ENCODE measurements around the gene YES1.

The YES1 gene

DNA sequence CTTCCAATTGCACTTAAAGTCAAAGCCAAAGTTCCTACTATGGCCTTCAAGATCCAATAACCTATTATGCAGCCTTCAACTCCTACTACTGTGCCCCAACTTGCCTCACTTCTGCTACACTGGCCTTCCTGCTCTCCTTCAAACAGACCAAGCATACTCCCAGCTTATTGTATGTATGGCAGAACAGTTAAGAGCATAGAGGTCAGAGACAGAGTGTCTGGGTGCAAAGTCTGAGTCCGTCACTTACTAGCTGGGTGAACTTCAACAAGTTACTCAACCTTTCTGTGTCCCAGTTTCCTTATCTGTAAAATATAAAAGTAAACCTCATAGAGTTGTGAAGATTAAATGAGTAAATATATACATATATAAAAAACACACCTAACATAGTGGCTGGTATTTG, 37.2 kb downstream of the YES1 start:
- H3K9ac ChIP-seq (ENCODE audit: low read depth, low read length, poor library complexity) = no peak overlapping the region
- peaks cover 2 to 5% of the 10 kb centered on the region in 2 donors for H3K4me1 ChIP-seq (ENCODE audit: control insufficient read depth in 2 of 2, insufficient read depth in 1 of 2, low read depth in 1 of 2, low read length in 2 of 2)
- H2BK12ac ChIP-seq (ENCODE audit: low read length) = no peak overlapping the region
- no peak overlapping the region for H3K23ac ChIP-seq (ENCODE audit: low read depth, low read length, poor library complexity)
- H3K27me3 ChIP-seq (ENCODE audit: control insufficient read depth in 3 of 3, insufficient read depth in 3 of 3, low read depth in 1 of 3, low read length in 3 of 3) = no peaks in the 10 kb centered on the region
- H2BK120ac ChIP-seq (ENCODE audit: low read depth, low read length) = no peak overlapping the region
- no peak overlapping the region for H3K27ac ChIP-seq (replicated peaks; ENCODE audit: low read length)
- H3K9me3 ChIP-seq (replicated peaks in 1 of 2; ENCODE audit: control insufficient read depth in 2 of 2, insufficient read depth in 1 of 2, low read depth in 1 of 2, low read length in 2 of 2) = no peaks in the 10 kb centered on the region
- H4K8ac ChIP-seq (ENCODE audit: low read depth, low read length) = no peak overlapping the region
- no peak overlapping the region for H3K4me2 ChIP-seq (ENCODE audit: insufficient read depth, low read length, poor library complexity, severe bottlenecking)
- H2AFZ ChIP-seq (ENCODE audit: low read length) = no peak overlapping the region
- WGBS, 2 donors (ENCODE audit: extremely low coverage in 2 of 2, insufficient read length in 2 of 2, insufficient replicate concordance in 1 of 2) = no CpG with 5 or more reads among the region's 1 CpG
- H3K4me3 ChIP-seq (ENCODE audit: low read length in 2 of 2) = no peak overlapping the region
- H3K4ac ChIP-seq (ENCODE audit: low read length) = no peak overlapping the region
- no peak overlapping the region for H3K18ac ChIP-seq (ENCODE audit: low read length)
- H3K14ac ChIP-seq (ENCODE audit: low read length) = no peak overlapping the region
- peaks cover 0 to 16% of the 10 kb centered on the region in 2 donors for H3K36me3 ChIP-seq (replicated peaks in 1 of 2; ENCODE audit: control insufficient read depth in 2 of 2, insufficient read depth in 2 of 2, low read length in 2 of 2)
- H2AK5ac ChIP-seq (ENCODE audit: low read depth, low read length) = no peak overlapping the region
- H2BK5ac ChIP-seq (ENCODE audit: low read length) = no peak overlapping the region
- no peaks in the 10 kb centered on the region for H3K79me1 ChIP-seq (ENCODE audit: low read depth, low read length)
- no peak overlapping the region for H4K91ac ChIP-seq (ENCODE audit: low read depth, low read length, poor library complexity)
- no peak overlapping the region for H2BK15ac ChIP-seq (ENCODE audit: low read length)
- no peak for DNase-seq (ENCODE audit: low spot score)

GRCh38 chr18:773980-774624, 37.9 kb downstream of the YES1 start:
- H3K14ac ChIP-seq (ENCODE audit: low read length) = no peak overlapping the region
- WGBS, 2 donors (ENCODE audit: extremely low coverage in 2 of 2, insufficient read length in 2 of 2, insufficient replicate concordance in 1 of 2) = no CpG with 5 or more reads among the region's 14 CpGs
- DNase-seq (ENCODE audit: low spot score) = no peak
- H4K8ac ChIP-seq (ENCODE audit: low read depth, low read length) = no peak overlapping the region
- no peak overlapping the region for H2AFZ ChIP-seq (ENCODE audit: low read length)
- no peak overlapping the region for H3K18ac ChIP-seq (ENCODE audit: low read length)
- H2BK12ac ChIP-seq (ENCODE audit: low read length) = no peak overlapping the region
- H2BK120ac ChIP-seq (ENCODE audit: low read depth, low read length) = no peak overlapping the region
- H3K4me2 ChIP-seq (ENCODE audit: insufficient read depth, low read length, poor library complexity, severe bottlenecking) = no peak overlapping the region
- no peaks in the 10 kb centered on the region for H3K9me3 ChIP-seq (replicated peaks in 1 of 2; ENCODE audit: control insufficient read depth in 2 of 2, insufficient read depth in 1 of 2, low read depth in 1 of 2, low read length in 2 of 2)
- no peak overlapping the region for H3K23ac ChIP-seq (ENCODE audit: low read depth, low read length, poor library complexity)
- H3K4me3 ChIP-seq (ENCODE audit: low read length in 2 of 2) = no peak overlapping the region
- no peak overlapping the region for H3K27ac ChIP-seq (replicated peaks; ENCODE audit: low read length)
- no peak overlapping the region for H3K9ac ChIP-seq (ENCODE audit: low read depth, low read length, poor library complexity)
- peaks cover 0 to 16% of the 10 kb centered on the region in 2 donors for H3K36me3 ChIP-seq (replicated peaks in 1 of 2; ENCODE audit: control insufficient read depth in 2 of 2, insufficient read depth in 2 of 2, low read length in 2 of 2)
- no peak overlapping the region for H3K4ac ChIP-seq (ENCODE audit: low read length)
- H3K4me1 ChIP-seq (ENCODE audit: control insufficient read depth in 2 of 2, insufficient read depth in 1 of 2, low read depth in 1 of 2, low read length in 2 of 2) = peaks cover 2 to 5% of the 10 kb centered on the region in 2 donors
- H2BK5ac ChIP-seq (ENCODE audit: low read length) = no peak overlapping the region
- no peaks in the 10 kb centered on the region for H3K27me3 ChIP-seq (ENCODE audit: control insufficient read depth in 3 of 3, insufficient read depth in 3 of 3, low read depth in 1 of 3, low read length in 3 of 3)
- no peak overlapping the region for H2AK5ac ChIP-seq (ENCODE audit: low read depth, low read length)
- H2BK15ac ChIP-seq (ENCODE audit: low read length) = no peak overlapping the region
- H3K79me1 ChIP-seq (ENCODE audit: low read depth, low read length) = no peaks in the 10 kb centered on the region
- H4K91ac ChIP-seq (ENCODE audit: low read depth, low read length, poor library complexity) = no peak overlapping the region

DNA sequence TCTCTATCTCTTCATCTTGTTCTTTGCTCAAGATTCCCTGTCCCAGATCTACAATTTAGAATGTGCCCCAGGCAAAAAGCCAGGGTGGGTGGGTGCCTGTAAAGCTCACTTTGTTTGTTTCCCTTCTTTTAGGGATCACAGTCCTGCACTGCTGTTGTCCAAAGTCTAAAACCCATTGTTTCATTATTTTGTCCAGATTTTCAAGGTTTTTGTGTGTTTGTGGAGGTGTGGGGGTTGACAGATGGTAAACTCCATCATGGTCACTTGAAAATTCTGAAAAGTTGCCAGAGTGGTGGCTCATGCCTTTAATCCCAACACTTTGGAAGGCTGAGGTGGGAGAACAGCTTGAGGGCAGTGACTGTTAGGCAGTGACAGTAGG, 41.5 kb downstream of the YES1 start:
- Histone ChIP-seq H3K23ac (ENCODE audit: low read depth, low read length, poor library complexity) (no peak overlapping the region), H2BK5ac (ENCODE audit: low read length) (no peak overlapping the region), H2BK12ac (ENCODE audit: low read length) (no peak overlapping the region), H3K4me1 (ENCODE audit: control insufficient read depth in 2 of 2, insufficient read depth in 1 of 2, low read depth in 1 of 2, low read length in 2 of 2) (no peaks in the 10 kb centered on the region), H3K4me3 (ENCODE audit: low read length in 2 of 2) (no peak overlapping the region), H3K27ac (replicated peaks; ENCODE audit: low read length) (no peak overlapping the region), H2AK5ac (ENCODE audit: low read depth, low read length) (no peak overlapping the region), H2BK15ac (ENCODE audit: low read length) (no peak overlapping the region), H3K9me3 (replicated peaks in 1 of 2; ENCODE audit: control insufficient read depth in 2 of 2, insufficient read depth in 1 of 2, low read depth in 1 of 2, low read length in 2 of 2) (no peaks in the 10 kb centered on the region), H2AFZ (ENCODE audit: low read length) (no peak overlapping the region), H3K36me3 (replicated peaks in 1 of 2; ENCODE audit: control insufficient read depth in 2 of 2, insufficient read depth in 2 of 2, low read length in 2 of 2) (peaks cover 0 to 8% of the 10 kb centered on the region in 2 donors), H3K4ac (ENCODE audit: low read length) (no peak overlapping the region), H4K8ac (ENCODE audit: low read depth, low read length) (no peak overlapping the region), H3K27me3 (ENCODE audit: control insufficient read depth in 3 of 3, insufficient read depth in 3 of 3, low read depth in 1 of 3, low read length in 3 of 3) (no peaks in the 10 kb centered on the region), H4K91ac (ENCODE audit: low read depth, low read length, poor library complexity) (no peak overlapping the region), H3K79me1 (ENCODE audit: low read depth, low read length) (peaks cover 3% of the 10 kb centered on the region), H3K9ac (ENCODE audit: low read depth, low read length, poor library complexity) (no peak overlapping the region), H3K18ac (ENCODE audit: low read length) (no peak overlapping the region), H2BK120ac (ENCODE audit: low read depth, low read length) (no peak overlapping the region), H3K14ac (ENCODE audit: low read length) (no peak overlapping the region), H3K4me2 (ENCODE audit: insufficient read depth, low read length, poor library complexity, severe bottlenecking) (no peak overlapping the region)
- no peak for DNase-seq (ENCODE audit: low spot score)

DNA sequence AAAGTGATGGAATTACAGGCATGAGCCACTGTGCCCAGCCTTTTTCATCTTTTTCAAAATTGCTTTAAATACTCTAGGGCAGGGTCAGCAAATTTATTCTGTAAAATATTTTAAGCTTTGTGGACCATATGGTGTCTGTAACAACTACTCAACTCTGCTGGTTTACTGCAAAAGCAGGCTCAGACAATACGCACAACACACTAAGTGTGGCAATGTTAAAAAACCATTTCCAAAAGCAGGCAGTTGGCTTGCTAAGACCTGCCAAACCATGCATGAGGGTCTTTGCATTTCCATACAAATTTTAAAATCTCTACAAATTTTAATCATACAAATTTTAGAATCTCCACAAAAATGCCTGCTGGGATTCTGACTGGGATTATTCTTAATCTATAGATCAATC, 44.1 kb downstream of the YES1 start:
- Histone ChIP-seq H3K14ac (ENCODE audit: low read length) (no peak overlapping the region), H2AK5ac (ENCODE audit: low read depth, low read length) (no peak overlapping the region), H3K23ac (ENCODE audit: low read depth, low read length, poor library complexity) (no peak overlapping the region), H3K27ac (replicated peaks; ENCODE audit: low read length) (no peak overlapping the region), H3K4ac (ENCODE audit: low read length) (no peak overlapping the region), H3K9ac (ENCODE audit: low read depth, low read length, poor library complexity) (no peak overlapping the region), H3K27me3 (ENCODE audit: control insufficient read depth in 3 of 3, insufficient read depth in 3 of 3, low read depth in 1 of 3, low read length in 3 of 3) (no peaks in the 10 kb centered on the region), H2BK12ac (ENCODE audit: low read length) (no peak overlapping the region), H2AFZ (ENCODE audit: low read length) (no peak overlapping the region), H3K18ac (ENCODE audit: low read length) (no peak overlapping the region), H3K36me3 (replicated peaks in 1 of 2; ENCODE audit: control insufficient read depth in 2 of 2, insufficient read depth in 2 of 2, low read length in 2 of 2) (peaks cover 0 to 2% of the 10 kb centered on the region in 2 donors), H2BK120ac (ENCODE audit: low read depth, low read length) (no peak overlapping the region), H2BK15ac (ENCODE audit: low read length) (no peak overlapping the region), H3K79me1 (ENCODE audit: low read depth, low read length) (peaks cover 3% of the 10 kb centered on the region), H4K8ac (ENCODE audit: low read depth, low read length) (no peak overlapping the region), H3K4me2 (ENCODE audit: insufficient read depth, low read length, poor library complexity, severe bottlenecking) (no peak overlapping the region), H3K4me3 (ENCODE audit: low read length in 2 of 2) (no peak overlapping the region), H3K4me1 (ENCODE audit: control insufficient read depth in 2 of 2, insufficient read depth in 1 of 2, low read depth in 1 of 2, low read length in 2 of 2) (no peaks in the 10 kb centered on the region), H4K91ac (ENCODE audit: low read depth, low read length, poor library complexity) (no peak overlapping the region), H2BK5ac (ENCODE audit: low read length) (no peak overlapping the region), H3K9me3 (replicated peaks in 1 of 2; ENCODE audit: control insufficient read depth in 2 of 2, insufficient read depth in 1 of 2, low read depth in 1 of 2, low read length in 2 of 2) (no peaks in the 10 kb centered on the region)
- DNase-seq (ENCODE audit: low spot score) = no peak
- no CpG with 5 or more reads among the region's 1 CpG for WGBS, 2 donors (ENCODE audit: extremely low coverage in 2 of 2, insufficient read length in 2 of 2, insufficient replicate concordance in 1 of 2)

Data from neuronal stem cell (in vitro differentiated cells).